ENCODE results near the gene SLC4A8.

- TF ChIP-seq PPARA (CRISPR knock-in tag; IDR thresholded peaks at IDR 0.05; ENCODE audit: borderline replicate concordance) (no peak), TCF4 (CRISPR knock-in tag; IDR thresholded peaks at IDR 0.05; ENCODE audit: borderline replicate concordance) (no peak)
Measured at GRCh38 chr12:51472984-51473383, 48.4 kb downstream of the SLC4A8 start.
